Liver (tissue), 3 donors: Measurements from ENCODE around the gene ARHGAP28.

Experiments used
- GABPA ChIP-seq, 2 donors: IDR thresholded peaks in 1 of 2; conservative IDR thresholded peaks in 1 of 2; 2 replicates each; pipeline ENCODE4 v1.6.1; 2016; ENCODE audit warnings: antibody characterized with exemption in 2 of 2, mild to moderate bottlenecking in 1 of 2, moderate library complexity in 1 of 2
- JUND ChIP-seq, 2 donors: IDR thresholded peaks; 2 replicates each; pipeline ENCODE4 v1.6.1; 2016; ENCODE audit warnings: antibody characterized with exemption in 2 of 2
- RAD21 ChIP-seq, 2 donors: IDR thresholded peaks; 2 replicates each; pipeline ENCODE4 v1.6.1; 2016; ENCODE audit warnings: antibody characterized with exemption in 2 of 2, mild to moderate bottlenecking in 2 of 2
- TF ChIP-seq, protein P1 (sequence below): fragments of 150-350 bp; IDR thresholded peaks from 2 replicates; pipeline ENCODE4 v1.5.1; 2017; ENCODE audit warnings: improper control_type of control experiment, low read depth, low read length; ENCODE audit not compliant: missing input control
- donor health status: healthy.
- donor health status: healthy.

DNA sequence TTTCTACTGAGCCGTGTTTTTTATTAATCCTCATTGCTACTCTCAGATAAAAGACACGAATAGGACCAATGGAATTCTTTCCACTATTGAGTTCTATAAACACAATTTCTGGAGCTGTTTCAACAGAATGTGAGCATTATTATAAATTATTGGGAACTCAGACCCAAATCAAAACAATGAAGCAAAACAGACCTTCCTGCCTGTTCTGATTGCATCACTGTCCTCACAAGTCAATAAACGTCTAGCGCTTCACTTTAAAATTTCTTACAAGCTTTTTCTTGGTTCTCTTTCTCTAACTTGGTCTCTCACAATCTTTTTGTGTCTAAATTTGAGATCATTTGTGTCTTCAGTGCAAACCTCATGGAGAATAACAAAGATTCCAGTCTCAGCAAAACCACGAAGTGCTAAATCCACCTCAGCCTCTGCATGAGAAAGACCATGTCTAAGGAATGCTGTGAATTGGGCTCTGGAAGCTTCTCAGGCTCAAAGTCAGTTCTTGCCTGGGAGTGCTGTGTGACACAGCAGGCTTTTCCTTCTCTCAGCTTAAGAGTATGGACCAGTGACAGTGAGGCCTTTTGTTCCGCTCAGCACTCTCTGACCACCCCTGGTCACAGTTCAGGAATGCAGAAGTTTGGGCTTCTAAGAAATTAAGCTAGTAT, 22.8 kb downstream of the ARHGAP28 start:
- TF ChIP-seq, protein P1, sequence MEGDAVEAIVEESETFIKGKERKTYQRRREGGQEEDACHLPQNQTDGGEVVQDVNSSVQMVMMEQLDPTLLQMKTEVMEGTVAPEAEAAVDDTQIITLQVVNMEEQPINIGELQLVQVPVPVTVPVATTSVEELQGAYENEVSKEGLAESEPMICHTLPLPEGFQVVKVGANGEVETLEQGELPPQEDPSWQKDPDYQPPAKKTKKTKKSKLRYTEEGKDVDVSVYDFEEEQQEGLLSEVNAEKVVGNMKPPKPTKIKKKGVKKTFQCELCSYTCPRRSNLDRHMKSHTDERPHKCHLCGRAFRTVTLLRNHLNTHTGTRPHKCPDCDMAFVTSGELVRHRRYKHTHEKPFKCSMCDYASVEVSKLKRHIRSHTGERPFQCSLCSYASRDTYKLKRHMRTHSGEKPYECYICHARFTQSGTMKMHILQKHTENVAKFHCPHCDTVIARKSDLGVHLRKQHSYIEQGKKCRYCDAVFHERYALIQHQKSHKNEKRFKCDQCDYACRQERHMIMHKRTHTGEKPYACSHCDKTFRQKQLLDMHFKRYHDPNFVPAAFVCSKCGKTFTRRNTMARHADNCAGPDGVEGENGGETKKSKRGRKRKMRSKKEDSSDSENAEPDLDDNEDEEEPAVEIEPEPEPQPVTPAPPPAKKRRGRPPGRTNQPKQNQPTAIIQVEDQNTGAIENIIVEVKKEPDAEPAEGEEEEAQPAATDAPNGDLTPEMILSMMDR = no peak
- TF ChIP-seq GABPA (IDR thresholded peaks at IDR 0.05 in 1 of 2, conservative IDR thresholded peaks at IDR 0.05 in 1 of 2) (no peak), RAD21 (IDR thresholded peaks at IDR 0.05) (no peak), JUND (IDR thresholded peaks at IDR 0.05) (no peak)
